Esophagus muscularis mucosa (tissue), 4 donors: ENCODE results near the gene THOP1.

ENCODE experiments used
- EP300 ChIP-seq: sonication (generic); formaldehyde crosslinking; IDR thresholded peaks from one replicate; pipeline ENCODE4 v1.6.1; 2017; ENCODE audit warnings: antibody characterized with exemption
- POLR2A ChIP-seq: fragments of 450-650 bp; IDR thresholded peaks from one replicate; pipeline ENCODE4 v1.6.1; 2017; ENCODE audit warnings: antibody characterized with exemption, moderate library complexity, mild to moderate bottlenecking, low read depth
- POLR2AphosphoS5 ChIP-seq, 2 donors: sonication (generic); formaldehyde crosslinking; IDR thresholded peaks; one replicate each; pipeline ENCODE4 v1.6.1; 2017; ENCODE audit warnings: antibody characterized with exemption in 2 of 2
- TF ChIP-seq, protein P1 (sequence below), 3 experiments: fragments of 200-600 bp in 2 of 3; fragments of 450-650 bp in 1 of 3; sonication (generic) in 2 of 3; IDR thresholded peaks; one replicate each; pipeline ENCODE4 v1.5.1; 2017 to 2019; ENCODE audit warnings: antibody characterized with exemption in 3 of 3, mild to moderate bottlenecking in 2 of 3, moderate library complexity in 1 of 3

DNA sequence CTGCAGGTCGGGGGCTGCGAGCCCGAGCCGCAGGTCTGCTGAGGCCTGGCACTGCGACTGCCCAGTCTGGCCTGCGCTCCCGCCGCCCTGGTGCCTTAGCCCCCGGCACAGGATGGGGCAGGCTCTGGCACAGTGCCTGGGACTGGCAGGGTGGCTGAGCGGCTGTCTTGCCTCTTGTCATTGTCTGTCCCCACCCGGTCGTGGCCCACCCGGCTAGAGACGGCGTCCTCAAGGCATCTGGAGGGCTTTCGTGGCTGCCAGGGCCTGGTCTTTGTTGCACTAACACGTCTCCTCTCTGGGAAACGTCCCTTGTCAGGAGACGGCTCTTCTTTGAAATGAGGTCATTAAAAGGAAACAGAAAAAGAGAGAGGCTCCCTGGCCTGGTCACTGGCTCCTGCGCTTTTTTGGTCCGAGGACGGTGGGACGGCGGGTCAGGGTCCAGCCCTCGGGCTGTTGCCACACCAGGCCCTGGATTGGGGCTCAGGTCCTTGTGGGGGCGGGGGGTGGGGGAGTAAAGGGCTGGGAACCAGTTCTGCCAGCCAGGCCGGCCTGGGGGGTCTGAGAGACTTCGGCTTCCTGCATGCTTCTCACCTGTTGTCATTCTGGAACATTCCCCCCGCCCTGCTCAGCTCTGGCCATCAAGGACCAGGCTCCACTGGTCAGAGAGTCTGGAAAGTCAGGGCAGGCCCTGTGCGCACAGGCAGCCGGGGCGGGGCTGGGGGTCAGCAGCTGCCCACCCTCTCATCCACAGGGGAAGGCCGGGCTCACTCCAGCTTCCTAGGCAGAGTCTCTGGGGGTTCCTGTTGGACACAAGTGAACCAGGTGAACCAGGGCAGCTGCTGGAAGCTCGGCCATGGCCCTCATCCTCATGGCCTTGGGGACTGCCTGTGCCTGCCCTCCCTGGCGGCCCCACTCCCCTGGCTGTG is 28.2 kb downstream of the THOP1 start:
- TF ChIP-seq, protein P1, sequence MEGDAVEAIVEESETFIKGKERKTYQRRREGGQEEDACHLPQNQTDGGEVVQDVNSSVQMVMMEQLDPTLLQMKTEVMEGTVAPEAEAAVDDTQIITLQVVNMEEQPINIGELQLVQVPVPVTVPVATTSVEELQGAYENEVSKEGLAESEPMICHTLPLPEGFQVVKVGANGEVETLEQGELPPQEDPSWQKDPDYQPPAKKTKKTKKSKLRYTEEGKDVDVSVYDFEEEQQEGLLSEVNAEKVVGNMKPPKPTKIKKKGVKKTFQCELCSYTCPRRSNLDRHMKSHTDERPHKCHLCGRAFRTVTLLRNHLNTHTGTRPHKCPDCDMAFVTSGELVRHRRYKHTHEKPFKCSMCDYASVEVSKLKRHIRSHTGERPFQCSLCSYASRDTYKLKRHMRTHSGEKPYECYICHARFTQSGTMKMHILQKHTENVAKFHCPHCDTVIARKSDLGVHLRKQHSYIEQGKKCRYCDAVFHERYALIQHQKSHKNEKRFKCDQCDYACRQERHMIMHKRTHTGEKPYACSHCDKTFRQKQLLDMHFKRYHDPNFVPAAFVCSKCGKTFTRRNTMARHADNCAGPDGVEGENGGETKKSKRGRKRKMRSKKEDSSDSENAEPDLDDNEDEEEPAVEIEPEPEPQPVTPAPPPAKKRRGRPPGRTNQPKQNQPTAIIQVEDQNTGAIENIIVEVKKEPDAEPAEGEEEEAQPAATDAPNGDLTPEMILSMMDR (IDR thresholded peaks at IDR 0.05), result no peak
- TF ChIP-seq EP300, result no peak
- no peak for TF ChIP-seq POLR2AphosphoS5 (IDR thresholded peaks at IDR 0.05)
- no peak for TF ChIP-seq POLR2A
